GM19324 (cell line): ENCODE measurements around the gene ELOVL1.
"Not testable (repeated sequence)": the region's sequence is repeated elsewhere in the genome, so short reads cannot be mapped to it uniquely, and the experiment has no call there.

ENCODE experiments used
- ATAC-seq: cut with Tn5 transposase; IDR thresholded peaks from one replicate; pipeline ENCODE4 v1.9.1; 2021; ENCODE audit warnings: mild to moderate bottlenecking, moderate library complexity; ENCODE audit not compliant: unreplicated experiment, low FRiP score

The ELOVL1 gene

DNA sequence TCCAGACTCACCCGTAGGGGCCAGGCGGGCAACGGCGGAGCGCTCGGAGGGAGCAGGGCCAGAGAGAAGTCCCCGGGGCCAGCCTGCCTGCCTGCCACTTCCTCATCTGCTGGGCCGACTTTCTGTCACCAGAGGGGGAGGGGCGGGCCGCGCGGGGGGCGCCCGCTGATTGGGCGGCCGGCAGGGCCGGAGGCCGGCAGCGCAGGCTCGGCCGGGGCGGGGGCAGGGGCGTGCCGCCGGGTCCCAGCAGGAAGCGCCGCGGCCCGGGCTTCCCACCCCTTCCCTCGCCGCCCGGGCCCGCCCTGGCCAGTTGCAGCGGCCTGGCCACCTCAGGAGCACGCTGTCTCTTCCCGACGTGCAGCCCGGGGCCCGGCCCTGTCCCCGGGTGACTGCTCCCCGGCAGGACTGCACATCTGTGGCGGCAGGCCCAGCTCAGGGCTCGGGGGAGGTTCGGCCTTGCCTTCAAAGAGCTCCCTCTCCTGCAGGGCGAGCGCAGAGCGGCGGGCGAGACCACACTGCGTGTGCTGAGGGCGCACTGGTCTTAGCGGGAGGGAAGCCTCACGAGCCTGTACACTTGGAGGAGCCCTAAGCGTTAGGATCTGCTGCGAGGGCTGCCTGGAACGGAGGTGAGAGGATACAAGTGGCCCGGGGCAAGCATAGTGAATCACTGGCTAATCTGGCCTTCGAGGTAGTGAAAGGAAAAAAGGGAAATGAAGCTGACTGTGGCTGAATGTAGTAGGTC lies at the start of gene ELOVL1:
Gene ELOVL1 (minus strand): TSS at position 108 of the 742 bp plus-strand sequence. CDS start 2,402 bp downstream, outside the sequence.
- peak; percentile 79 for ATAC-seq

DNA sequence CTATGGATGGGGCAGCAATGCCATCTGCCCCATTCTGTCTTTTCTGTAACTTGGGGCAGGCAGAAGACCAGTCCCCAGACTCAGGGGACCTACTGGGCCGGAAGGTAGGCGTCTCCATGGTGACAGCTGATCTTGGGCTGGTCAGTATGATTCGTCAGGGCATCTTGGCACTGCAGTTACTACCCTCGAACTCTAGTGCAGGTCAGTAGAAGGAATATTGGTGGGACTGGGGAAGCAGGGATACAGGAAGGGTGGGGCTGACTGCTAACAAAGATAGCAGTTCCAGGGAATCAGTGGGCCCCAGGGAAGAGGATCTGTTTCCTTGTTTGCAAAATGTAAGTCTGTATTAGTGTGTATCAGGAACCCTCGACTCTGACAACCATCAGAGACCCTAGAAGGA lies 48.1 kb upstream of the ELOVL1 start:
- ATAC-seq: no peak

DNA sequence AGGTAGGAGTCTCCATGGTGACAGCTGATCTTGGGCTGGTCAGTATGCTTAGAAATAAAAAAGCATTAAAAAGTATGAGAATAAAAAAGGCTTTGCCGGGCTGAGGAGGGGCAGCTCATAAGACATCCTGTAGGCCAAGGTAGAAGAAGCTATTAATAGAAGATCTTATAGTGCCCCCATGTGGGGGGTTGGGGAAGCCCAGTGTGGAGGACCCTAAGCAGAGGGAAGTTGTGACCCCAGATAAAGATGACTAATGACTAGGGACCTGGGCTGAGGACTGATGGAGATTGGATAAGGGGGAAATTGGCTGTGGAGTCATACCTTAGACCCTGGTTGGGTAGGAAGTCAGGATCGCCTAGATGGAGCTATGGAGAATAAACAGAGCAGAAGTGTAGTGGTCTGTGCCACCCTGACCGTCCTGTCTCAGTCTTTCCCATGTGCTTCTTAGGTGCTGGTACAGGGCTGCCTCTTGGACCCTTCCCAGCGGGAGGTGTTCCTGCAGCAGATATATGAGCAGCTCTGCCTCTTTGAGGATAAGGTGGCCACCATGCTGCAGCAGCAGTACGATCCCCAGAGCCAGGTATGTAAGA lies 46.9 kb upstream of the ELOVL1 start:
- ATAC-seq: no peak

DNA sequence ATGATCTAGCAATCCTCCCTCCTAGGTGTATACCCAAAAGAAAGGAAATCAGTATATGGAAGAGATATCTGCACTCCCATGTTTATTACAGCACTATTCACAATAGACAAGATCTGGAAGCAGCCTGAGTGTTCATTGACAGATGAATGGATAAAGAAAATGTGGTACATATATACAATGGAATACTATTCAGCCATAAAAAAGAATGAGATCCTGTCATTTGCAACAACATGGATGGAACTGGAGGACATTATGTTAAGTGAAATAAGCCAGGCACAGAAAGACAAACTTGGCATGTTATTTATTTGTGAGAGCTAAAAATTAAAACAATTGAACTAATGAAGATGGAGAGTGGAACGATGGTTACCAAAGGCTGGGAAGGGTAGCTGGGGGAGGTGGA lies 45.6 kb upstream of the ELOVL1 start:
- not testable (repeated sequence) for ATAC-seq

DNA sequence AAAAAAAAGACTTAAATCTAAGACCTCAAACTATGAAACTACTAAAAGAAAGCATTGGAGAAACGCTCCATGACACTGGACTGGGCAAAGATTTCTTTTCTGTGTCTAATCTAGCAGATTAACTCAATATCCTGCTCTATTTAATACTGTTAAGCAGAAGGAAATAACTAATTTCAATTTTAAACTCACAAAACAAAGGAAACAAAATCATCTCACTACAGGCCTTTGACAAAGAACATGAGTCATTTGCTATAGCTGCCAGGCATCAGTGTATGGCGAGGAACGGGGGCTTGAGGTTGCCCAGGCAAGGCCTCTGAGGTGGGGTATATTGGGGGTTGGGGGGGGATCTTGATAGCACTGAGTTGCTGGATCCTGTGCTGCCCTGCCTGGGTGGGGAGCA lies 42.8 kb upstream of the ELOVL1 start:
- no peak for ATAC-seq

DNA sequence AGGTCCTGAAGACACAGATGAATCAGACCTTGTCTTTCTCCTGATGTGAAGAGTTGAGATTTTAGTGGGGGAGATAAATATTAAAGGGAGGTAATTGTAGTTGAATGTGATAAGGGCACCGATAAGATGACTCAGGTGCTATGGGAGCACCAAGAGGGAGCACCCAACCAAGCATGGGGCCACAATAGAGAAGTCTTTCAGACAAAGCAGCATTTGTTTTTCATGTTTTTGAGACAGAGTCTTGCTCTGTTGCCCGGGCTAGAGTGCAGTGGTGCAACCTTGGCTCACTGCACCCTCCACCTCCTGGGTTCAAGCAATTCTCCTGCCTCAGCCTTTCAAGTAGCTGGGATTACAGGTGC lies 38.0 kb upstream of the ELOVL1 start:
- ATAC-seq: no peak

DNA sequence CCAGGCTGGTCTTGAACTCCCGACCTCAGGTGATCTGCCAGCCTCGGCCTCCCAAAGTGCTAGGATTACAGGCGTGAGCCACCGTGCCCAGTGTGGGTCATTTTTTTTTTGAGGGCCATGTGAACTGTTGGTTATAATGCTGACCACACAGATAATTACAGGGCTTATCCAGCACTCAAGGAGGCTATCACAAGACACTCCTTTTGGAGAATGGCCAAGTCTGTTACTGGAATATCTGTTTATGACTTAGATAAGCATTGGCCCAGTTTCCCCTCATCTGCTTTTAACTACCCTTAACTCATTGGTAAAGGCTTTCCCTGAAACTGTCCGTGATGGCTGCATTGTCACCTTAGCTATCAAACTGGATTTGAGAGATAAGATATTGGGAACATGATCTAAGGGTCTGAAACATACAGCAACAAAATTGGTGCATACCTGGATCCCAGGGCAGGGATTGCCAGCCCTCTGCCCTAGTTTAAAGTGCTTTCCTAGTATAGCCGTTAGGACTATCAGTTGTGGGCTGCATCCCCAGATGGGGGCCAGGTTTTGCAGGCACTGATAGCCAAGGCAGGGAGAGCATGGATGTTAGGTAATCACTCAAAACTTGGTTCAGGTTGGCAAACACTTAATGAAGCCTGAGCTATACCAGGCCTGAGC lies 37.5 kb upstream of the ELOVL1 start:
- ATAC-seq: no peak

DNA sequence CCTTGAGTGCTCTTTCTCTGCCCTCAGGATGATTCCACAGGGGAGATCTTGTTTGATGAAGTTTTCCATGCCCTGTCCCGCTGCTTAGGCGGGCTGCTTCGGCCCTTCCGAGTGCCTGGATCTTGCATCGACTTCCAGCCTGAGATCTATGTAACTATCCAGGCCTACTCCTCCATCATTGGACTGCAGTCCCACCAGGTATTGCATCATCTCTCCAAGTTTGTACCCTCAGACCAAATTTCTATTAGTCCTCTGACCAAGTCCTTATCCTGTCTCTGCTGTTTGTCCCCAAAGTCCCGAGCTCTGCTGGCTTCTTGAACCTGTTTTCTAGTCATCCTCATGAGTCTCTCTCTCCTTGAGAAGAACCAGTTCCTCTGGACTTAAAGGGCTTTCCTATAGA lies 36.5 kb upstream of the ELOVL1 start:
- no peak for ATAC-seq

DNA sequence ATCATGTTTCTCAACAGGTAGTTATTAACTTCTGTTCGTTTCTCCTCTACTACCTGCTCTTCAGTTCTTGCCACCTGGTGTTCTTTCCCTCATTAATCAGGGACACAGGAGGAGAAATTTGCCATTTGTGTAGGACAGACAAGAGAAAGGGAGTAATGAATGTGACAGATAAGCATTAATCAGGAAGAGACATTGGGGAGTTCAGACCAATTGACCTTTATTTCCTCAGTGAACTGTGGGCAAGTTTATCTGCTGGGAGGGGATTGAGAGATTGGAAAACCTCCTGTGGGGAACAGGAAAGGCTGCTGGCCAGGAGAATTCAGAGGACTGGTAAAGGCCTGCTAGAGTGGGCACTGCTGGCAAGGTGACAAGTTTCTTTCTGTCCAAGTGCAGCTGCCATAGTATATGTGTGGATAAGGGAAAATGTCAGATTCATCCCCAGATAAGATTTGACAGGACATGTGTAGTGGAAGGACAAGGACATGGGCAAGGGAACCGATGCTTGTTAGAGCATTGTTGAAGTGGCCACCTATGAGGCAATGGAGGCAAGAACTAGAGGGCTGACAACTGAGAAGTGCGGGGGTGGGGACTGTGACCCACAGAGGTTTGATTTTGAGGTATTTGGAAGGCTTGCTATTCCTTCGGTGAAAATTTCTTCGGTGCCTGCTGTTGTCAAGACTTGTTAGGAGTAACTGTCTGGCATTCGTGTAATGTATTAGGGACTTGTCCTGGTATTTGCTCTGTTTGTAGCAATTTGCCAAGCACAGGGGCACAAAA lies 34.5 kb upstream of the ELOVL1 start:
- ATAC-seq: no peak

DNA sequence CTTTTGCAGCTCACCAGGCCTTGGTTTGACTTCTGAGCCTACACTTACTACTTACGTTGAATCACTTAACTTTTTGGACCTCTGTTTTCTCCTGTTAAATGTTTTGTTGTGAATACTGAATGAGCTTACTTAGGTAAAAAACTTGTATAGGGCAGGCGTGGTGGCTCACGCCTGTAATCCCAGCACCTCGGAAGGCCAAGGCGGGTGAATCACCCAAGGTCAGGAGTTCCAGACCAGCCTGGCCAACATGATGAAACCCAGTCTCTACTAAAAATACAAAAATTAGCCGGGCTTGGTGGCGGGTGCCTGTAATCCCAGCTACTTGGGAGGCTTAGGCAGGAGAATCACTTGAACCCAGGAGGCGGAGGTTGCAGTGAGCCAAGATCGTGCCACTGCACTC lies 32.6 kb upstream of the ELOVL1 start:
- not testable (repeated sequence) for ATAC-seq

DNA sequence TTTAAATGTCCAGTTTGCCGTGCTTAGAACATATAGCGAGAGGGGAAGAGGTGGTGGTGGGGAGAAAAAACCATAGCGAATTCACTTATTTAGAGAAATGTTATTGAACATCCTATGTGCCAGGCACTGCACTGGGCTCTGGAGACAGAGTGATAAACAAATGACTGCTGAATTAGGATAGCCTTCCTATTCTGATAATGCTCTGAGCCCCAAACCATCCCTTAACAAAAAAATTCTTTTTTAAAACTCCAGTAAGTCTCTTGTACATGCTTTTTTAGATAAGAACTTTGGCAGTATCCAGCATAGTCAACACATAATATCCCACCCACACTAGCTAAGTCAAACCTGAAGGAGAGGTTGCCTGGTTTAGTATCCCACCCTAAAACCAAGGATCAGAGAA lies 30.4 kb upstream of the ELOVL1 start:
- ATAC-seq: no peak

DNA sequence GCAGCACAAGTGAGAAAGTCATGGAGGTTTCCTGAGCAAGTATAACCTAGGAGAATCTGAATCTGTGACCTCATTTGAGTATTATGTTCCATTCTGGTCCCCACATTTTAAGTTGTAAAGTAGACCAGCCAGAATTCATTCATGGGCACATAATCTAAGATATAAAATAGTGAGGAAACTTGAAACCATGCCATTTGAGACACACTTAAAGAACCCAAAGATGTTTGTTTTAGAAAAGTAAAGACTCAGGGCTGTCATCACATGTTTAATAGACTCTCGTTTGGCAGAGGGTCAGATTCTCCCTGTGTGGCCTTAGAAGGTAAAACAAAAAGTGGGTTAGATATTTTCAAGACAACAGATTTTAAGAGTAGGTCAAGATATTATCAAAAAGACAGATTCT lies 28.2 kb upstream of the ELOVL1 start:
- ATAC-seq: no peak

DNA sequence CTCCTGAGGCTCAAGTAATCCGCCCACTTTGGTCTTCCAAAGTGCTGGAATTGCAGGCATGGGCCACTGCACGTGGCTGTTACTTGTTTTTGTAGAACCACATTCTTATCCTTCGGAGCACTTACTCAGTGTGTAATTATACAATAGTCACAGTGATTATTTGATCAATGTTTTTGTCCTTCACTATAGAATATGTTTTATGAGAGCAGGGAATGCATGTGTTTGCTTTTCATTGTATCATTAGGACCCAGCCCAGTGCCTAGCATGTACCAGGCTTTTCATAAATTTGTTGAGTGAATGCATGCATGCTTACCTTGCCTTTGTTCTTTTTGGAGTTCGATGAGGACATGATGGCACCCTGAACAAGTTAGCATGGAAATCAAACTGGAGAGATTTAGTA lies 27.7 kb upstream of the ELOVL1 start:
- no peak for ATAC-seq

DNA sequence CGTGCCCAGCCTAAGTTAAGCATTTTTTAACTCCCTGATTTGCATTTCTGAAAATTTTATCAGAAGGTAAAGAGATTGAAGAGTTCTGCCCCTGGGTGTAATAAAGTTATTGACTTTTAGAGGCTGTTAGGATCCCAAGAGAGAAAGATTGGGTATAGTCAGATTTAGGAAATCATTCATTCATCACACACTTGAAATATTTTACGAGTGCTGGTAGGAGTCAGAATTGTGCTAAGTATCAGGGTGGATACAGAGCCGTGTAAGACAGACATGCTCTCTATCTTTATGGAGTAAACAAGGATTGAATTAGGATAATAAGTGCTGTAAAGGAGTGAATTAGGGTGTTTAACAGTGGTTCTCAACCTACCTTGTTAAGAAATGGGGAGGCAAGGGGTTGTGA lies 24.9 kb upstream of the ELOVL1 start:
- no peak for ATAC-seq

DNA sequence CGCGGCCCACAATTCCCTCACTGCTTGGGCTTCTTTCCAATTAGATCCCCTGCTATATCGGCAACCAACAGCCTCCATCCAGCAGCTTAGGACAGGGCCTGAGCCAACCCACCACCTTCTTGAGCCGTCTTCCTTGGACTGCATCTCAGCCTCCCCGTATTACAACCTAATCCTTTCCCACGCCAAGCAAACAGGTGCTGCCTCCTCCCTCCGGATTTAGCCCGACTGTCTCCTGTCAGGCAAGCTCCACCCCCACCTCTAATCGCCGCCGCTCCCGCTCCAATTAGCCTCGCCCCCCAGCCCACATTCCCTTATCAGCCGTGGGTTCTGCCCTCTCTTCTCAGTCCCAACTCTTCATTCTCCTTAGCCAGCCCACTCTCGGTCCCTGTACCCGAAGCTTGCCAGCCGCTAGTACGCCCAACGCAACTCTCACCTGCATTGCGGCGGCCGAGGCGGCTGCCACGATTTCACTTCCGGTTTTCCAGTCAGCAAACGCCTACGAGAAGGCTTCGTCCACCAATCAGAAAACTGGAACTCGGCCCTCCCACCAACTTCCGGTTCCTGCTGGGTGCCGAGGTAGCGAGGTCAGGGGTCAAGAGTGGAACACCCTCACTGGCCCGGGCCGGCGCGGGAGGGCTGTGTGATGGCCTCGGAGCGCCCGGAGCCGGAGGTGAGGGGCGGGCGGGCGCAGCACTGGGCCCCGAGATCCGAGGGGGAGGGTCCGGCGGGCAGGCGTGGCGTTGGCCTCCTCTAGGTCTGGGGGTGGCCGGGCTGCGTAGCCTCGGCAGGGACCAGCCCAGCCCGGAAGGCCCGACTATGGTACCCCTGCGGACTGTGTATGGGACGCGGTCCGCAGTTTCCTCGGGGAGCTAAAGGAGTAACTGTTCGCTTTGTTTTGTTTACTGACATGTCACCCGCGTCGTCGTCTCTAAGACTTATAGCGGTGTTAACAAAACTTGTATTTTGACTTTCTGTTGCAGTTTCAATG lies 21.8 kb upstream of the ELOVL1 start, which contains the start of the genes MED8 and SZT2:
Gene MED8 (minus strand): TSS at position 475 of the 988 bp plus-strand sequence. CDS start 36 bp downstream, at position 439.
Gene SZT2 (plus strand): TSS at position 574 of the 988 bp plus-strand sequence. CDS start 70 bp downstream, at position 644.
- ATAC-seq: peak; percentile 85

DNA sequence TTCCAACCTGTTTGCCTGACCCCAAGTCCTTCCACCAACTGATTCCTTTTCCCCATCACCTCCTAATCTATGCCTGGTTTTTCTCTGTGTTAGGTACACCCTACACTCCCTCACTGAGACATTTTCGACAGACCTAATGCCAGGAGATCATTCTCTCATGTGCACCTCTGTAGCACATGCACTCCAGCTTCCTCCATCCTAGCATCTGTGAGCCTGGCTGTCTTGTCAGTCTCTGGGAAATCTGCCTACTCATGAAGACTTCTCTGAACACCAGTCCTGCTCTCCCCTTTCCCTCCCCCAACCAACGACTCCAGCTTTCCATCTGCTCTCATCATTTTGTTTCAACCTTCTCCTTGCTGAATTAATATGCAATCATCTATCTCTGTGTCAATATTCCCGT lies 20.8 kb upstream of the ELOVL1 start:
- ATAC-seq: no peak

DNA sequence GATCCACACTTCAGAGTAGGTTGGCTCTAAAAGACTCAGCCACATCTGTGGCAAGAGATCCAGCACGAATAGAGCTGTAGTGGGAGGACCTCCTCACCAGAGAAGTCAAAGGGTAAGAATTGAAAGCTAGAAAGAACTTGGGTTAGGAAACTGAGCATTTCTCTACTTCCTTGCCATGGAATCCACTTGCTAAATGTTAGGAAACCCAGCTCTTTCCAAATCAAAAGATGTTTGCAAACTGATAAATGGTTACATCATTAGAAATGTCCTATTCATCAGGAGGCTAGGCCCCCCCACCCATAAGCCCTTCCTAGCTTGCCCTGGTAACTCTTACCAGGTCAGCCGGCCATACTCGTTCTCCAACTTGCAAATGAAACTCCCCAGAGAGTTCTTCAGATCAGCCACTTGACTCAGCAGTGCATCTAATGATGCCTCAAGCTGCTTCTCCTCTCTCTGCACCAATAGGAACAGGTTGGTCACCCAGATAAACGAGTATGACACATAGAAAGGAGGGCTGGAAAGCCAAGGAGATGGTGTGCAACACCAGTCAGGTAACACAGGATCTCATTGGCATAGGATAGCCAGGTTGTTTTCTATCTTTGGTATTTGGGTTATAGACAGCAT lies 20.3 kb upstream of the ELOVL1 start:
- ATAC-seq: no peak

DNA sequence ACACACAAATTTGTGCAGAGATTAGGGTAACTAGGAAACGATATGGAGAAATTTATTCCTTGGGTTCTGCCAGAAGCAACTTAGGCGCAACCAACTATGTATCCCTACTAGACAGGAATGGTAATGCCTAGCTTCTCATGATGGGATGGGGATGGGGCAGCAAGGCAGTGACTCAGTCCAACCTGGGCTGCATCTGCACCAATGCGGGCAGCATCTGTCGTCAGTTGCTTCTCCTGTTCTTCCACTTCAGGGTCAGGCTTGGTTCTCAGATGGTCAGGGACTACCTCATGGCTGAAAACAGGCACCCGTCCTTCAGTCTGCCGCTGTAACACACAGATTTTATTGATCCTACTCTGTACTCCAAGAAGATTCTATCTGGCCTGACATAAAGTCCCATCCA lies 18.9 kb upstream of the ELOVL1 start:
- ATAC-seq: no peak

DNA sequence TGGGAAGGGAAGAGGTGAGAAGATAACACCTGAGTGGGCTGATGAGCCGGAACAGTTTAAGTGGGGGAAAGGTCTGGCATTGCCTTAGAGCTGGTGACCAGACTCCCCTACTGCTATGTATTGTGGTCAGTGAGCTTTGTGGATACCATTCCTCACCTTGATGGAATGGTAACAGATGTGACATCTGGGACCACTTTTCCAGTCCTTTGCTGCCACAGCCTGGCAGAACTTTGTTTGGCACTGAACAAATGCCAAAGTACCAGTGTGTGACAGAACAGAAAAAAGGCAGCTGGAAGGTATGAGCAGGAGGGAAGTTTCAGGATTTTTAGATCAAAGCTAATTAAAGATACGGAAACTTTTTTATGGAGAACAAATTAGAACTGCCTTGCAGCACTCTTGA lies 15.6 kb upstream of the ELOVL1 start:
- ATAC-seq: no peak
